HCT116 (cell line): ENCODE data around the gene OR6P1.

Experiments
- ATF3 ChIP-seq: IDR thresholded peaks from 2 replicates; pipeline ENCODE4 v1.6.1; 2012
- CTCF ChIP-seq, 3 experiments: fragments of 200-600 bp in 1 of 3; sonication (generic) in 1 of 3; IDR thresholded peaks in 2 of 3; conservative IDR thresholded peaks in 1 of 3; 2 replicates each; pipeline ENCODE4 v1.5.1; 2012 to 2017; ENCODE audit warnings: low read depth in 2 of 3, low read length in 2 of 3, antibody characterized with exemption in 1 of 3, borderline replicate concordance in 1 of 3, control low read depth in 1 of 3, mild to moderate bottlenecking in 1 of 3, mixed read lengths in 1 of 3, mixed run types in 1 of 3, moderate library complexity in 1 of 3; ENCODE audit not compliant: insufficient read depth in 1 of 3
- EGR1 ChIP-seq: IDR thresholded peaks from 2 replicates; pipeline ENCODE4 v1.6.1; 2012; ENCODE audit warnings: low read depth
- EZH2 ChIP-seq: fragments of 200-600 bp; sonication (generic); IDR thresholded peaks from 2 replicates; pipeline ENCODE4 v1.6.1; 2017; ENCODE audit warnings: antibody characterized with exemption, mixed run types
- EZH2phosphoT487 ChIP-seq: fragments of 200-600 bp; IDR thresholded peaks from 2 replicates; pipeline ENCODE4 v1.6.1; 2018; ENCODE audit warnings: antibody characterized with exemption, borderline replicate concordance
- JUND ChIP-seq: IDR thresholded peaks from 2 replicates; pipeline ENCODE4 v1.6.1; 2012
- POLR2A ChIP-seq: IDR thresholded peaks from 2 replicates; pipeline ENCODE4 v1.7.0; 2011; ENCODE audit warnings: borderline replicate concordance; ENCODE audit not compliant: insufficient read depth, insufficient read length; ENCODE audit errors: extremely low read depth
- POLR2AphosphoS5 ChIP-seq: IDR thresholded peaks from 2 replicates; pipeline ENCODE4 v1.6.1; 2011; ENCODE audit warnings: mild to moderate bottlenecking, low read depth, low read length, moderate library complexity
- RAD21 ChIP-seq: IDR thresholded peaks from 2 replicates; pipeline ENCODE4 v1.6.1; 2012; ENCODE audit warnings: low read depth, mild to moderate bottlenecking
- SP1 ChIP-seq: IDR thresholded peaks from 2 replicates; pipeline ENCODE4 v1.6.1; 2012; ENCODE audit warnings: low read depth
- ZBTB33 ChIP-seq: IDR thresholded peaks from 2 replicates; pipeline ENCODE4 v1.6.1; 2011; ENCODE audit warnings: mild to moderate bottlenecking, low read length, moderate library complexity; ENCODE audit not compliant: insufficient replicate concordance; ENCODE audit errors: extremely low read depth
- ZNF274 ChIP-seq: fragments of 200-500 bp; sonication (Bioruptor generic); IDR thresholded peaks from 2 replicates; pipeline ENCODE4 v1.6.1; 2014; ENCODE audit warnings: mild to moderate bottlenecking, low read depth, low read length, inconsistent platforms

- TF ChIP-seq POLR2A (no peak), CTCF (IDR thresholded peaks at IDR 0.05 in 2 of 3, conservative IDR thresholded peaks at IDR 0.05 in 1 of 3; ENCODE audit: borderline replicate concordance in 1 of 3, insufficient read depth in 1 of 3, low read depth in 2 of 3, low read length in 2 of 3) (no peak), ZNF274 (no peak), EZH2phosphoT487 (no peak), JUND (no peak), ATF3 (no peak), ZBTB33 (no peak), POLR2AphosphoS5 (no peak), EGR1 (no peak), SP1 (no peak), EZH2 (no peak), RAD21 (no peak)
Observed at GRCh38 chr1:158570480-158570879, at the start of gene OR6P1.
